Breast epithelium (tissue), 4 donors: ENCODE results near the gene DAPK1. TPM values are rescaled to one million over a fixed set of nuclear protein-coding genes. Genes with fewer than 3 reads are reported as not detected.
A peak's percentile ranks its signal among the peaks of the same experiment; 100 is the strongest.

ENCODE experiments used
- DNase-seq, 2 donors: peaks; one replicate each; pipeline ENCODE4 v3.0.0-alpha.2; 2019; ENCODE audit warnings: low spot score in 2 of 2
- H3K27ac ChIP-seq, 2 donors: fragments of 200-600 bp; sonication (generic) in 1 of 2; one replicate each; pipeline ENCODE4 v1.5.1; 2016 to 2019; ENCODE audit warnings: mild to moderate bottlenecking in 1 of 2
- H3K27me3 ChIP-seq, 2 donors: fragments of 200-600 bp; sonication (generic) in 1 of 2; one replicate each; pipeline versions ENCODE4 v1.5.1 to v1.6.0; 2017 to 2019; ENCODE audit warnings: control low read depth in 1 of 2, mild to moderate bottlenecking in 1 of 2
- H3K36me3 ChIP-seq: fragments of 200-600 bp; one replicate; pipeline ENCODE4 v1.5.1; 2019
- H3K4me1 ChIP-seq, 2 donors: fragments of 200-600 bp; sonication (generic); one replicate each; pipeline ENCODE4 v1.5.1; 2016 to 2019; ENCODE audit warnings: control low read depth in 1 of 2
- H3K4me3 ChIP-seq, 3 donors: fragments of 200-600 bp; sonication (generic); 1 replicate in 2 of 3; 2 replicates in 1 of 3; pipeline ENCODE4 v1.5.1; 2016 to 2019; ENCODE audit warnings: mild to moderate bottlenecking in 3 of 3, moderate library complexity in 2 of 3
- H3K9me3 ChIP-seq, 2 donors: fragments of 200-600 bp; sonication (generic) in 1 of 2; one replicate each; pipeline ENCODE4 v1.5.1; 2016 to 2019; ENCODE audit warnings: control low read depth in 1 of 2
- CTCF ChIP-seq, 3 donors: fragments of 450-650 bp; IDR thresholded peaks; one replicate each; pipeline ENCODE4 v1.5.1; 2016 to 2017; ENCODE audit warnings: antibody characterized with exemption in 3 of 3, mild to moderate bottlenecking in 3 of 3, moderate library complexity in 3 of 3
- POLR2A ChIP-seq: fragments of 450-650 bp; IDR thresholded peaks from one replicate; pipeline ENCODE4 v1.6.1; 2016; ENCODE audit warnings: antibody characterized with exemption, mild to moderate bottlenecking, moderate library complexity
- POLR2AphosphoS5 ChIP-seq, 3 donors: sonication (generic); formaldehyde crosslinking; IDR thresholded peaks; one replicate each; pipeline ENCODE4 v1.6.1; 2017; ENCODE audit warnings: antibody characterized with exemption in 3 of 3
- intact Hi-C: fragments of 100-400 bp; cut with DNase I; formaldehyde crosslinking; loops from one replicate; pipeline ENCODE4 v1.15.1; 2023; ENCODE audit warnings: low total_unique reads
- total RNA-seq, 3 donors: library from RNA; depleted of rRNA; stranded (reverse); fragments of >200 nt; gene quantifications; one replicate each; pipeline ENCODE4 v1.1.0, GENCODE V29; 2016

The DAPK1 gene
- total RNA-seq, 3 donors from 2014 or later = 14.7 to 42.6 (median 34.5) TPM

GRCh38 chr9:87676976-87677775, 179.5 kb downstream of the DAPK1 start:
- intact Hi-C loops = no loop called here

GRCh38 chr9:87677776-87678587, 180.3 kb downstream of the DAPK1 start:
- no peak overlapping the region for H3K27ac ChIP-seq
- no peaks in the 10 kb centered on the region for H3K9me3 ChIP-seq
- no peaks in the 10 kb centered on the region for H3K36me3 ChIP-seq
- DNase-seq = no peak
- intact Hi-C loops = no loop called here
- TF ChIP-seq POLR2AphosphoS5 (IDR thresholded peaks at IDR 0.05) (no peak), POLR2A (no peak)
- H3K4me1 ChIP-seq = no peaks in the 10 kb centered on the region
- peaks cover 0 to 4% of the 10 kb centered on the region in 2 donors for H3K27me3 ChIP-seq
- H3K4me3 ChIP-seq = no peak overlapping the region

More at GRCh38 chr9:87676976-87677775, 179.5 kb downstream of the DAPK1 start:
- DNase-seq = no peak
- no peaks in the 10 kb centered on the region for H3K4me1 ChIP-seq
- no peaks in the 10 kb centered on the region for H3K36me3 ChIP-seq
- peaks cover 0 to 9% of the 10 kb centered on the region in 2 donors for H3K27me3 ChIP-seq
- no peak overlapping the region for H3K27ac ChIP-seq
- no peak for TF ChIP-seq POLR2AphosphoS5 (IDR thresholded peaks at IDR 0.05)
- H3K4me3 ChIP-seq = no peak overlapping the region
- no peaks in the 10 kb centered on the region for H3K9me3 ChIP-seq

GRCh38 chr9:87678650-87679355, 181.1 kb downstream of the DAPK1 start:
- no peaks in the 10 kb centered on the region for H3K4me1 ChIP-seq
- H3K4me3 ChIP-seq = no peak overlapping the region
- no peaks in the 10 kb centered on the region for H3K36me3 ChIP-seq
- intact Hi-C loops = no loop called here
- no peaks in the 10 kb centered on the region for H3K9me3 ChIP-seq
- no peak overlapping the region for H3K27ac ChIP-seq
- peak in 1 of 2 donors; percentile 31 for DNase-seq
- TF ChIP-seq CTCF (IDR thresholded peaks at IDR 0.05) = peak; percentile 64 to 77 (median 67)
- TF ChIP-seq POLR2AphosphoS5 (IDR thresholded peaks at IDR 0.05) = no peak
- H3K27me3 ChIP-seq = peaks cover 0 to 4% of the 10 kb centered on the region in 2 donors

- Histone ChIP-seq H3K4me1 (no peaks in the 10 kb centered on the region), H3K27me3 (peaks cover 0 to 4% of the 10 kb centered on the region in 2 donors), H3K36me3 (no peaks in the 10 kb centered on the region), H3K4me3 (no peak overlapping the region), H3K27ac (no peak overlapping the region), H3K9me3 (no peaks in the 10 kb centered on the region)
- DNase-seq = no peak
- intact Hi-C loops = no loop called here
- TF ChIP-seq CTCF (IDR thresholded peaks at IDR 0.05) (no peak), POLR2AphosphoS5 (IDR thresholded peaks at IDR 0.05) (no peak), POLR2A (no peak)
Measured at GRCh38 chr9:87681271-87682061, 183.8 kb downstream of the DAPK1 start.

GRCh38 chr9:87682085-87682484, 184.4 kb downstream of the DAPK1 start:
- Histone ChIP-seq H3K4me3 (no peak overlapping the region), H3K4me1 (no peaks in the 10 kb centered on the region), H3K27ac (no peak overlapping the region), H3K27me3 (peaks cover 0 to 4% of the 10 kb centered on the region in 2 donors), H3K36me3 (no peaks in the 10 kb centered on the region), H3K9me3 (no peaks in the 10 kb centered on the region)
- intact Hi-C loops = no loop called here
- DNase-seq = no peak
- TF ChIP-seq POLR2AphosphoS5 (IDR thresholded peaks at IDR 0.05) = no peak
- no peak for TF ChIP-seq POLR2A
- TF ChIP-seq CTCF (IDR thresholded peaks at IDR 0.05) = no peak
